Prostate gland (tissue), 1 donor: ENCODE measurements around the gene CNGA4.

Source experiments
- POLR2A ChIP-seq: fragments of 450-650 bp; IDR thresholded peaks from one replicate; pipeline ENCODE4 v1.6.1; 2016; ENCODE audit warnings: antibody characterized with exemption, mild to moderate bottlenecking
- POLR2AphosphoS5 ChIP-seq: sonication (generic); formaldehyde crosslinking; IDR thresholded peaks from one replicate; pipeline ENCODE4 v1.6.1; 2017; ENCODE audit warnings: antibody characterized with exemption

GRCh38 chr11:6229911-6230310 lies 9.0 kb upstream of the CNGA4 start:
- TF ChIP-seq POLR2A, result no peak
- TF ChIP-seq POLR2AphosphoS5, result no peak
